ENCODE measurements around the gene CHCHD5.
A peak's percentile ranks its signal among the peaks of the same experiment; 100 is the strongest.

Gene CHCHD5

GRCh38 chr2:112623913-112624777, 39.7 kb downstream of the CHCHD5 start:
- DNase-seq (ENCODE audit: low read depth in 3 of 3): peak; percentile 41 to 64 (median 59)

GRCh38 chr2:112625474-112626114, 41.2 kb downstream of the CHCHD5 start:
- no peak for DNase-seq (ENCODE audit: low read depth in 3 of 3)

- peak in 2 of 3 experiments; percentile 32 to 42 for DNase-seq (ENCODE audit: low read depth in 3 of 3)
Measured at GRCh38 chr2:112626604-112627059, 42.2 kb downstream of the CHCHD5 start.

GRCh38 chr2:112627060-112628040, 42.9 kb downstream of the CHCHD5 start:
- no peak for DNase-seq (ENCODE audit: low read depth in 3 of 3)

- DNase-seq (ENCODE audit: low read depth in 3 of 3): no peak
Measured at GRCh38 chr2:112629224-112629623, 44.8 kb downstream of the CHCHD5 start.

GRCh38 chr2:112629823-112630222, 45.4 kb downstream of the CHCHD5 start:
- no peak for DNase-seq (ENCODE audit: low read depth in 3 of 3)

- DNase-seq (ENCODE audit: low read depth in 3 of 3): no peak
Measured at GRCh38 chr2:112630268-112630667, 45.9 kb downstream of the CHCHD5 start.

- no peak for DNase-seq (ENCODE audit: low read depth in 3 of 3)
Measured at GRCh38 chr2:112633708-112634107, 49.3 kb downstream of the CHCHD5 start.

- no peak for DNase-seq (ENCODE audit: low read depth in 3 of 3)
Measured at GRCh38 chr2:112634153-112634873, 49.9 kb downstream of the CHCHD5 start.

GRCh38 chr2:112634874-112635157, 50.4 kb downstream of the CHCHD5 start:
- no peak for DNase-seq (ENCODE audit: low read depth in 3 of 3)

- DNase-seq (ENCODE audit: low read depth in 3 of 3): no peak
Measured at GRCh38 chr2:112636605-112637288, 52.3 kb downstream of the CHCHD5 start.

- DNase-seq (ENCODE audit: low read depth in 3 of 3): no peak
Measured at GRCh38 chr2:112637289-112637660, 52.9 kb downstream of the CHCHD5 start.

Data from stimulated activated CD4-positive, alpha-beta T cell treated with anti-CD3 and anti-CD28 coated beads, TNF-alpha, amount 100 ng/mL, for 4 hours (primary cell).